GM18502 (cell line): ENCODE measurements around the gene KCNAB3.

Source experiments
- ATAC-seq: cut with Tn5 transposase; IDR thresholded peaks from one replicate; pipeline ENCODE4 v1.9.1; 2021; ENCODE audit warnings: mild to moderate bottlenecking; ENCODE audit not compliant: unreplicated experiment, poor library complexity

KCNAB3 gene

DNA sequence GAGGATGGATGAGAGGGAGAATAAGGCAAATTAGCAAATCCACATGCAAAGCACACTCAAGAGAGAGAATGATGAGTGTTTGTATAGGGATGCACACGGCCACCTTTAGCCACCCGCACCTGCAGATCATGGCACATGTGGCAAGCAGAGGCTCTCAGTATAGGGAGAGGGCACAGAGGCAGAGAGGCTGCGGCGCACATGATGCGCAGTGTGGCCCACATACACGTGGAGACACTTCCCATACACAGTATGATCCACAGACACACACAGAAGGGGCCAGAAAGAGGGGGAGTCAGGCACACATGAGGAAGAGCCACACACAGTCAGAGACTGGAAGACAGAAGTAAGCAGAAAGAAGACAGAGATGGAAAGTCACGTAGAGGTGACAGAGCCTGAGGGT, 47.6 kb downstream of the KCNAB3 start:
- ATAC-seq: no peak

DNA sequence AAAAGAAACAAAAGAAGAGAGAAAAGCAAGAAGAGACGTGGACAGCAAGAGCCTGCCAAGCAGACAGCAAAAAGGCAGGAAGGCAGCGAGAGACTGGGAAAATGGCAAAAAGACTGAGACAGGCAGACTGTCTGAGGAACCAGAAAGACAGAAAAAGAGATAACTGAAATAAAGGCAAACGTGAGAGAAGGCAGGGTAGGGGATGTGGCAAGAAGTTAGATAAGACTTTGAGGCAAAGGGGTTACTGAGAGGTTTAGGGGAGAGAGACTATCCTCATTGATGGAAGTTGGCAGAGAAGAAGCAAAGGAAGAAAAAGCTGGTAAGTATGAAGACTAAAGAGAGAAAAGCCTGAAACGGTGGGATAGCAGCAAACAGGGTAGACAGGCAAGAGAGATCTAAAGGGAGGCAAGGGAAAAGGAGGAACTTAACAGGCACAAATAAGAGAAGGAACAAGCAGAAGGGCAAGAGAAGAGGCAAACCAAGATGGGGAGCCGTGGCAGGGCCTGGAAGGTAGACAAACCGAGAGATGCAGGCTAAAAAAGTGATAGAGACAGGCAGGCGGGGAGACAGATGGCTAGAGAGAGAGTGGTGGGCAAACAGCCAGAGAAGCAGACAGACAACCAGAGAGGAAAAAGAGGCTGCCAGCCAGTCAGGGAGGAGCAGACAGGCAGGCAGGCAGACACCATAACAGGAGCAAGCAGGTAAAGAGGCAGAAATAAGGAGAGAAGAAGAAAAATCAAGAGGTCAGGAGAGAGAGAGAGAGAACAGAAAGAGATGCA, 48.2 kb downstream of the KCNAB3 start:
- ATAC-seq: no peak

DNA sequence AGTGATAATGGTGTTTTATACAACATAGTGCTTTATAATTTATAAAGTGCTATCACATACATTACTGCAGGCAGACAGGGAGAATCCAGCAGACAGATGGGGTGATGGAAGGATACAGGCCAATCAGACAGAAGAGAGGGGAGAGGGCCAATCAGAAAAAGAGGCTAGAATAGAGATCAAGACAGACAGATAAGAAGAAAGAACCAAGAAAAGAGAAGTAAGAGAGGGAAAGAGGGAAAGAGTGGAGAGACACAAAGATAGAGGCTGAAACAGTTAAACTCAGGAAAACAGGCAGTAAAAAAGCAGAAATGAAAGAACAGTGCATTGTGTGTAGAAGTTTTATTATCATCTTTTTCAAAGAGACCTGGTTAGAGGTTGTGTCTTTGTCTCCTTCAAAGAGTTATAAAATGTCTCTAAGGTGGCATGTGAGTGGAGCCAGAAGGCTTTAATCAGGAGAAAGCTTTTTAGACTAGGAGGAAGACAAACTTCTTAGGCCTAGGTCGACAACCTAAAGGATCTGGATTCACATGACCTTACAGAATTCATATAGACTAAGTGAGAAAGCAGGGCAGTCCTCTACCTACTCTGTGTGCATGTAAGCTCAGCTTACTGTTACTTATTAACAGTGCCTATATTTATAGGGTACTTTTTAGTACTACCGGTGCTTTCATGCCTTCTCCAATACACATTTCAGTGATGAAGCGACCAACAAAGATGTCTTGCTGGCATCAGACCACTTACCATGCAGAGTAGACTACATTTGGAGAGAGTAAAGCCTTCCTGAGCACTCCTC, 49.4 kb downstream of the KCNAB3 start:
- no peak for ATAC-seq

DNA sequence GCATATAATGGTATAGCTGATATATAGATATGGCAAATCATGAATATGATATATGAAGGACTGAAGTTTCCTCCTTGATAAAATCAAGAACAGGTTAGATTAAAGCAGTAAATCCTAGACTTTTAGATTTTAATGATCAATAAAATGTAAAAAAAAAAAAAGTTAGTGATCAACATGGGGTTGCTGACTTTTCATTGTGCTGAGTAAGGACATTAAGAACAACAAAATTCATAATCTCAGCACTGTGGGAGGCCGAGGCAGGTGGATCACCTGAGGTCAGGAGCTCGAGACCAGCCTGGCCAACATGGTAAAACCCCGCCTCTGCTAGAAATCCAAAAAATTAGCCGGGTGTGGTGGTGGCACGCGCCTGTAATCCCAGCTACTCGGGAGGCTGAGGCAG, 51.4 kb downstream of the KCNAB3 start:
- ATAC-seq: no peak

DNA sequence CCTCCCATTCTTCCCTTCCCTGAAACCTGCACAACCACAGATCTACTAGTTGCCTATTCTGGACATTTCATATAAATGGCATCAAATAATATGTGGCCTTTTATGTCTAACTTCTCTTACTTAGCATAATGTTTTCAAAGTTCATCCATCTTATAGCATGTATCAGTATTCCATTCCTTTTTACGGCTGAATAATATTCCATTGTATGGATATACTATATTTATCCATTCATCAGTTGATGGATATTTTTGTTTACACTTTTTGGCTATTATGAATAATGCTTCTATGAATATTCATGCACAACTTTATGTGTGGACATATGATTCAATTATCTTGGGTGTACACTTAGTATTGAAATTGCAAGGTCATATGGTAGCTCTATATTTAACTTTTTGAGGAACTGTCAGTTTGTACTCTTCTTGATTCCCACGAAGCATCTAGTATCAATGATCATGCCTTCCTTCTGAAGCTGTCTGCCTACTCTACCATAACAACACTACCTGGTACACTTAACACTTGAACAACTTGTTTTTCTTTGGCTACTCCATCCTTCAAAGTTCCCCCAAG, 53.8 kb downstream of the KCNAB3 start:
- no peak for ATAC-seq

DNA sequence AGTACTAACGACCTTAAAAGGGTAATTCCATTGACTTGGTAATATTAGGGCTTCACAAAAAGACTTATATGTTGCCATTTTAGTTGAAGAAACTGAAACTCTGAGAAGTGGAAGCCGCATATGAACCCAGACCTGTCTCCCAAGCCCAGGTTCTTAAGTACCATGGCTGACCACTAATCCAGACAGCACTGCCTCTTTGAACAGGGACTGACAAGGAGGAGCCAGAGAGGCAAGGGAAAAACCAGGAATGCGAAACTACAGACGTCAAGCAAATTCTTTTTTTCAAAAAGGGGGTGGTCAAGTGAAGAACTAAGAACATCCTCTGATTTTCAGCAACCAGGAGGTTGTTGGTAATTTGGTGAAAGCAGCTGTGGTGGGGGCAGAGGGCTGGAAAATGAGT, 56.6 kb downstream of the KCNAB3 start:
- ATAC-seq: no peak
